GM19468 (cell line): ENCODE data around the gene HIC2.
"Not testable (repeated sequence)": the region's sequence is repeated elsewhere in the genome, so short reads cannot be mapped to it uniquely, and the experiment has no call there.

Experiments used
- ATAC-seq: cut with Tn5 transposase; IDR thresholded peaks from one replicate; pipeline ENCODE4 v1.9.1; 2021; ENCODE audit warnings: mild to moderate bottlenecking, moderate library complexity, moderate number of reproducible peaks; ENCODE audit not compliant: unreplicated experiment; ENCODE audit errors: extremely low read depth

Gene HIC2

GRCh38 chr22:21424084-21424709 lies 7.0 kb downstream of the HIC2 start:
- ATAC-seq = not testable (repeated sequence)

- ATAC-seq = not testable (repeated sequence)
Measured at GRCh38 chr22:21434378-21435233, 17.4 kb downstream of the HIC2 start.

DNA sequence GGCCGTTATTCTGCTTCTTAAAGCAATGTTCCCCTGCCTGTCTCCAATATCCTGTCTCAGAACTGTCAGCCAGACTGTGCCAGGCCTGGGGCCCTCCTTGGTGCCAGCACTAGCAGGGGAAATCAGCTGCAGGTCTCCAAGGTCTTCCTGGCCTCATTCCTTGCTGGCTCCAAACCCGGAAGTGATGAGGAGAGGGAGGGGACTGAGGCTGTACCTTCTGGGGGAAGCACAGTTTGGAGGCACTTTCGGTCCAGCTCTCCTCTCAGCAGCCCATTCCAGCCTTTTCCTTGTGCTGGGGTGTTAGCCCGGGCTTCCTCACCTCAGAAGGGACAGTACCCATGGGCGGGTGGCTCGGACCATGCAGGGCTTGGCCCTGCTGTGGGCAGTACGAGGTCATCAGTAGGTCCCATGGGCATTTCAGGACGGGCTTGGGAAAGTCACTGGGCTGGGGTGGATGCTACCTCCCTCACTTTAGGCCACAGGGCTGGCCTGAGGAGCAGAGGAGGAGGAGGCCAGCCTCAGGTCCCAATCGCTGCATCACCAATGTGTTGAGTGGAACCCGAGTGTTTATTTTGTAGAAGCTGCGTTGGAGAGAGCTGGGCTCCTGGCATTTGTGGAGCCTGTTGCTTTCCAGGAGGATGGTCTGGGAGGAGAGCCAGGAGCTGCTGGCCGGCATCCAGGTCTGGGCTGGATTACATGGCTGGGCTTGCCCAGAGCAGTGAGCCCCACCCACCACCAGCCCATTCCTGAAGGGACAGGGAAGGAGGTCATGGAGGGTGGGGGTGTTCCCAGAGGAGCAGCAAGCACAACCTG lies 19.0 kb downstream of the HIC2 start:
- ATAC-seq = not testable (repeated sequence)

DNA sequence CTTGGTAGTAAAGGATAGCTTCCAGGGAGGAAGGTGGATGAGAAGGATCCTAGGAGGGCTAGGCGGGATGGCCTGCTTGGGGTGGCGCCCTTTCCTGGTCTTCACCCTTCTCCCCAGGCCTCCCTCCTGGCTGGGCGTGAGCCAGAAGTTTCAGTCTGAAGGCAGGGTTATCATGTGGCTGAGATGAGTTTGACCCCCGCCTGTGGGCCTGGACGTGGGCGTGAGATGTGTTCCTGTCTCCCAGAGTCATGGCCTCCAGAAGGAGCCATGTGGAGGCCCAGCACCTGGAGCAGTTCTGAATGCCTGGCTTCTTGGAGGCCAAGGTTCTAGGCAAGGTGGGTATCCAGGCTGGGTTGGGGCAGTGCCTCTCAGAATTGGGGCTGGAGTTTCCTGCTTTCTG lies 20.8 kb downstream of the HIC2 start:
- not testable (repeated sequence) for ATAC-seq

DNA sequence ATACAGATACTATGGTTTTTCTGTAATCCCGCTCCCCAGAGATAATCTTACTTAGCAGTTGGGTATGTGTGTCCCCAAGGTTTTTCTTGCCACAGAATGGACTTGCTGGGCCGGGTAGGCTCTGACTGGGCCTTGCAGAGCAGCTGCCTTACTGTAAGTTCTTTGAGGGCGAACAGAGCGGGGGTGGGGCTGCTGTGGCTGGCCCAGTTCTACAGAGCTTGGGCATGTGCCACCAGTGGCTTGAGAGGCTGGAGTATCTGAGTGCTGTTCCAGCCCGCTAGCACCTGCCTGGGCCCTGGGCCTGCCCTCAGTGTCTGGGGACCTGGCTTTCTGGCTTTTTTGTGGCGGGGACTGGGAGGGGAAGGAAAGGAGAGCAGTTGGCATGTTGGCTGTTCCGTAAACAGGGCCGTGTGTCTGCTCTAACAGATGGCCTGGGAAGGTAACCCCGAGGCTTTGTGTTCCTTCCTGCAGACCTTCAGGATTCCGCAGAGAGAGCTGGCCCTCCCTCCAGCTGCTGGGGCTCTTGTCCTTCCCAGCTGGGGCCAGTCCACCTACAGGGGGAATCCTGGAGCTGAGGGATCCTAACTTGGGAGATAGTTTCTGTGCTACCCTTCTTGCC lies 23.0 kb downstream of the HIC2 start:
- not testable (repeated sequence) for ATAC-seq

- not testable (repeated sequence) for ATAC-seq
Measured at GRCh38 chr22:21440676-21441075, 23.5 kb downstream of the HIC2 start.

GRCh38 chr22:21441170-21441569 lies 24.0 kb downstream of the HIC2 start:
- ATAC-seq = not testable (repeated sequence)

DNA sequence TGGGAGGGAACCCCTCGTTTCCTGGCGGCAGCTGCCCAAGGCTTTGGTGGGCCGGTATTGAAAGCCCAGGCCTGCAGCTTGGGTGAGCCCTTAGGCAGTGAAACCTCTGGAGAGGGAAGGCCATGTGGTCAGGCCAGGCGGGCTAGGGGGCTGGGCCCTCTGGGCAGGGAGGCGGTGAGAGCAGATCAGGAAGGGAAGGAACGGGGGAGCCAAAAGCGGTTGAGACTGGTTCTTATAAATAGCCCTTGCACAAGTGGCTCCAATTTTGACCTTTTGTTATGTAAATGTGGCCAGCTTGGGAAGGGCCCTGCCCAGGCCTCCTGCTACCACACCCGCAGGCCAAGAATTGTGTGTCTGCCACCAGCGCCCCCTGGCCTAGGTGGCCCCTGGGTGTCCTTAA lies 25.0 kb downstream of the HIC2 start:
- not testable (repeated sequence) for ATAC-seq

DNA sequence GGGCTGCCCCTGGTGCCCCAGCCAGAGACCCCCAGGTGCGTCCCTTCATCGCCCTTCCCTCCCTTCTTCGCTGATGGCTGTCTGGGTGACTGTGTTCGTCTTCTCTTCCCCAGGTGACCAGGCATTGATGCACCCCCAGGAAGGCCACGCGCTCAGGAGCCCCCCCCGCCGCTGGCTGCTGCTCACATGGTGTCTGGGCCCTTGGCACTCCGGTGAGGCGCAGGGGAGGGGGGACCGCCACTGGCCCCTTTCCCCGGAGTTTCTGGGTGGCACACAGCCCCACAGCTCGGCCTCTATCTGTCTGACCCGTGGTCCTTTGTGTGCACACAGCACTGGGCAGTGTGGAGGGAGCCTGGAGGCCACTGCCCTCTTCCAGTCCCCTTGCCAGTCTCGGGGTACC lies 25.5 kb downstream of the HIC2 start:
- not testable (repeated sequence) for ATAC-seq

DNA sequence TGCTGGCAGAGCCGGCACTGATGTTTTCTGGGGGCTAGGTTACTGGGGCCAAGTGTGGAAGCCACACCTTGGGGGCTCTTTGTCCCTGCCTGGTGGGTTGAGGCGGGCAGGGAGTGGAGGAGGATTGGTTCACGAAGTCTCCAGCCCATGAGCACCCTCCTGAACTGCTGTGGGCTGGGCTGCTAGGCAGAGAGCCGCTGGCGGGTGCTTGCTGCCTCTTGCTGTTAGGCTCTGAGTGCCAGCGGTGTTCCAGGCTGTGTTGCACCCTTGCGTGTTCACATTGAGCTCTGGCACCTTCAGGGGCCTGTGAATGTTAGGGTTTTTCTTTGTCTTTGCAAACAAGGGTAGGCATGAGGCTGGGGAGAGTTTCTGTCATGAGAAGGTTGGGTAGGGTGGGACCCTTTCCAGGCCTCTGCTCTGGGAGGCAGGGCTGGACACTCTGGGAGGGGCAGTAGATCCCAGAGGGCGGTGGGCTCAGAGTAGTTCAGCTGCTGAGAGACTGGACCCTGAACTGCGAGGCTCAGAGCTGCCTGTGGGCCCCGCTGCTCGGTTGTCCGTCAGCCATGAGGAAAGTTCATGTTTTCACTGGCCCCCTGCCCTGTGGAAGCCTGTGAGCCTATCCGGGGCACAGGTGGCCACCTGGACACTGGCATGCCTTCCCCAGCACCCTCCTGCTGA lies 26.0 kb downstream of the HIC2 start:
- ATAC-seq = no peak

DNA sequence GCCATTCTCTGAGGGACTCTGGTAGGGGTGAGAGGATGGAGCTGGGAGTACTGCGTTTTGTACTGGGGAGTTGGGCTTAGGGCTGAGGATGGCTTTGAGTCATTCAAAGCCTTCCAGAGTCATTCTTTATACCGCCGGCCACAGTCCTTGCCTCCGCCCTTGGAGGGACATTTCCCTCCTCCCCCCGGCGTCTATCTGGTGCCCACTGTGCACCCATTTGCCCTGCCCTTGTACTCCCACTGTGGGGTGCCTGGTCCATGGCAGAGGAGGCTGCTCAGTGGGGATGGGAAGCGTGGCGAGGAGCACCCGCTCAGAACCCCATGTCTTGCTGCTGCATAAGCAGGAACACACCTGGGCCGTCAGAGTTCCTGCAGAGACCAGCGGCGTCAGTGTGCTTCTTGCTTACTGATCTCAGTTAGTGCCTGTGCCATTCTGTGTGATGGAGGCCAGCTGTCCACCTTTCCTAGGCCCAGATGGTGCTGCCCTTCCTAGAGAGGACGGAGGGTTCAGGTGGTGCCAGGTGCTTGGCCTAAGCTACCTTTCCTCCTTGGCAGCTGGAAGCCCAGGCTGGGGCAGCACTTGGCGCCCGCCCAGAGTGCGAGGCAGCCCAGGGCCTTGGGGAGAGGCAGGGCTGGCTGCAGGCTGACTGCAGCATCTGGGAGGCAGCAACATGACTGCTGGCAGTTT lies 26.7 kb downstream of the HIC2 start:
- no peak for ATAC-seq

DNA sequence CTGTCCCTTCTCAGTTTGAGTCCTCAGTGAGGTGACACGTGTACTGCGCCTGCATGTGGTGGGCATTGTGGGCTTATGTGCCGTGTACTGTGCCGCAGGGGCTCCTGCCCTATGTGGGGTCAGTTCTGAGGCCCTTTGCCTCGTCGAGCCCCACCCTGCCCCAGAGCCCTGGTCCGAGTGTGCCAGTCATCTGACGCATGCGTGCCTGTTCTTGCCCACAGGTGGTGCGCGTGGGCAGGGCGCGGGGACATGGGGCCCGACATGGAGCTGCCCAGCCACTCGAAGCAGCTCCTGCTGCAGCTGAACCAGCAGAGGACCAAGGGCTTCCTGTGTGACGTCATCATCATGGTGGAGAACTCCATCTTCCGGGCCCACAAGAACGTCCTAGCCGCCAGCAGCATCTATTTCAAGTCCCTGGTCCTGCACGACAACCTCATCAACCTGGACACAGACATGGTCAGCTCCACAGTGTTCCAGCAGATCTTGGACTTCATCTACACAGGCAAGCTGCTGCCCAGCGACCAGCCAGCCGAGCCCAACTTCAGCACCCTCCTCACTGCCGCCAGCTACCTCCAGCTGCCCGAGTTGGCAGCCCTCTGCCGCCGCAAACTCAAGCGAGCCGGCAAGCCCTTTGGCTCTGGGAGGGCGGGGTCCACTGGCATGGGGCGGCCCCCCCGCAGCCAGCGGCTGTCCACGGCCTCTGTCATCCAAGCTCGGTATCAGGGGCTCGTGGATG lies 27.7 kb downstream of the HIC2 start:
- no peak for ATAC-seq

- ATAC-seq = no peak
Measured at GRCh38 chr22:21445437-21446127, 28.4 kb downstream of the HIC2 start.

DNA sequence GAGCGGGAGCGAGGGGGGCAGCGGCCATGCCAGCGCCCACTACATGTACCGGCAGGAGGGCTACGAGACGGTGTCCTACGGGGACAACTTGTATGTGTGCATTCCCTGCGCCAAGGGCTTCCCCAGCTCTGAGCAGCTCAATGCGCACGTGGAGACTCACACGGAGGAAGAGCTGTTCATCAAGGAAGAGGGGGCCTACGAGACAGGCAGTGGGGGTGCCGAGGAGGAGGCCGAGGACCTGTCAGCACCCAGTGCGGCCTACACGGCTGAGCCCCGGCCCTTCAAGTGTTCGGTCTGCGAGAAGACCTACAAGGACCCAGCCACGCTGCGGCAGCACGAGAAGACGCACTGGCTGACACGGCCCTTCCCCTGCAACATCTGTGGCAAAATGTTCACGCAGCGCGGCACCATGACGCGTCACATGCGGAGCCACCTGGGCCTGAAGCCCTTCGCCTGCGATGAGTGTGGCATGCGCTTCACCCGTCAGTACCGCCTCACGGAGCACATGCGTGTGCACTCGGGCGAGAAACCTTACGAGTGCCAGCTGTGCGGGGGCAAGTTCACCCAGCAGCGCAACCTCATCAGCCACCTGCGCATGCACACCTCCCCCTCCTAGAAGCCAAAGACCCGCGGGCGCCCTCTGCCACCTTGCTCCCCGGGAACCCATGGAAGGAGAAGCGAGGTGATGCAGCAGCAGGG lies 29.1 kb downstream of the HIC2 start:
- no peak for ATAC-seq

- no peak for ATAC-seq
Measured at GRCh38 chr22:21446827-21447690, 29.9 kb downstream of the HIC2 start.

GRCh38 chr22:21447694-21448402 lies 30.7 kb downstream of the HIC2 start:
- no peak for ATAC-seq
